Activated B cell treated with CpG ODN at 0.5 μM for 24 hours (primary cell): ENCODE data around the gene CFAP65. TPM values are rescaled to one million over a fixed set of nuclear protein-coding genes. Genes with fewer than 3 reads are reported as not detected.

Experiments
- ATAC-seq: fragments of 200-7000 bp; cut with Tn5 transposase; one replicate; pipeline ENCODE4 v1.10.0; 2021; ENCODE audit warnings: low read depth, mild to moderate bottlenecking, moderate library complexity
- CTCF ChIA-PET: fragments of 350-600 bp; sonication (Branson Sonifier 250); formaldehyde crosslinking; loops from one replicate; lab custom pipeline; 2021; ENCODE audit warnings: antibody characterized with exemption; lab: Charles Lee
- POLR2A ChIA-PET: fragments of 350-600 bp; sonication (Branson Sonifier 250); formaldehyde crosslinking; loops from one replicate; lab custom pipeline; 2021; ENCODE audit warnings: antibody characterized with exemption; lab: Charles Lee
- DNase-seq: peaks from one replicate; pipeline ENCODE4 v3.0.0; 2022
- H3K27ac Mint-ChIP-seq: one replicate; pipeline ENCODE4 v1.8.0; 2020; ENCODE audit warnings: mixed read lengths
- H3K27me3 Mint-ChIP-seq: one replicate; pipeline ENCODE4 v1.8.0; 2021; ENCODE audit warnings: mixed read lengths
- H3K36me3 Mint-ChIP-seq: one replicate; pipeline ENCODE4 v1.8.0; 2021; ENCODE audit warnings: low read depth, mixed read lengths
- H3K4me1 Mint-ChIP-seq: one replicate; pipeline ENCODE4 v1.8.0; 2021; ENCODE audit warnings: mixed read lengths
- H3K4me3 Mint-ChIP-seq: one replicate; pipeline ENCODE4 v1.8.0; 2020; ENCODE audit warnings: mild to moderate bottlenecking, mixed read lengths
- H3K9me3 Mint-ChIP-seq: one replicate; pipeline ENCODE4 v1.8.0; 2020; ENCODE audit warnings: mixed read lengths
- intact Hi-C: fragments of 100-400 bp; cut with micrococcal nuclease; formaldehyde crosslinking; loops from one replicate; pipeline ENCODE4 v1.15.1; 2024
- total RNA-seq: library from RNA; stranded (reverse); gene quantifications from 2 replicates; pipeline ENCODE4 v1.2.3, GENCODE V29; 2022
- TF ChIP-seq, protein P1 (sequence below): fragments of 200-600 bp; IDR thresholded peaks from one replicate; pipeline ENCODE4 v1.8.0; 2022; ENCODE audit warnings: antibody characterized with exemption, mild to moderate bottlenecking

The CFAP65 gene
- total RNA-seq, 1 donor from 2014 or later, result not detected

- Mint-ChIP-seq H3K4me1 (peaks cover 32% of the 10 kb centered on the region), H3K36me3 (no peaks in the 10 kb centered on the region), H3K27ac (no peak within 1 kb of the TSS), H3K4me3 (peak within 1 kb of the TSS; percentile 41), H3K27me3 (peaks cover 52% of the 10 kb centered on the region), H3K9me3 (no peaks in the 10 kb centered on the region)
- DNase-seq (peak; percentile 19), ATAC-seq (no peak)
- intact Hi-C loops, result no loop called here
- TF ChIP-seq, protein P1, sequence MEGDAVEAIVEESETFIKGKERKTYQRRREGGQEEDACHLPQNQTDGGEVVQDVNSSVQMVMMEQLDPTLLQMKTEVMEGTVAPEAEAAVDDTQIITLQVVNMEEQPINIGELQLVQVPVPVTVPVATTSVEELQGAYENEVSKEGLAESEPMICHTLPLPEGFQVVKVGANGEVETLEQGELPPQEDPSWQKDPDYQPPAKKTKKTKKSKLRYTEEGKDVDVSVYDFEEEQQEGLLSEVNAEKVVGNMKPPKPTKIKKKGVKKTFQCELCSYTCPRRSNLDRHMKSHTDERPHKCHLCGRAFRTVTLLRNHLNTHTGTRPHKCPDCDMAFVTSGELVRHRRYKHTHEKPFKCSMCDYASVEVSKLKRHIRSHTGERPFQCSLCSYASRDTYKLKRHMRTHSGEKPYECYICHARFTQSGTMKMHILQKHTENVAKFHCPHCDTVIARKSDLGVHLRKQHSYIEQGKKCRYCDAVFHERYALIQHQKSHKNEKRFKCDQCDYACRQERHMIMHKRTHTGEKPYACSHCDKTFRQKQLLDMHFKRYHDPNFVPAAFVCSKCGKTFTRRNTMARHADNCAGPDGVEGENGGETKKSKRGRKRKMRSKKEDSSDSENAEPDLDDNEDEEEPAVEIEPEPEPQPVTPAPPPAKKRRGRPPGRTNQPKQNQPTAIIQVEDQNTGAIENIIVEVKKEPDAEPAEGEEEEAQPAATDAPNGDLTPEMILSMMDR, result no peak
- ChIA-PET POLR2A (no interaction called here), CTCF (interaction anchor here (6.3 kb wide), 1 partner anchor 95 kb away, joined by 53 read pairs; no protein-coding TSS in a partner anchor)
These were observed 19.8 kb upstream of the CFAP65 start, which contains the start of gene IHH for GRCh38 chr2:219060821-219061791. TSS of gene IHH (minus strand) at chr2:219060921. CDS start at chr2:219060467, 454 bp downstream.

- TF ChIP-seq, protein P1, result no peak
- ATAC-seq (no peak), DNase-seq (peak; percentile 18)
- no peaks in the 10 kb centered on the region for H3K9me3 Mint-ChIP-seq
- no peaks in the 10 kb centered on the region for H3K36me3 Mint-ChIP-seq
- peaks cover 32% of the 10 kb centered on the region for H3K4me1 Mint-ChIP-seq
- ChIA-PET CTCF (interaction anchor here (1.1 to 6.3 kb wide), 4 partner anchors 44 to 184 kb away, joined by 3 to 53 read pairs (median 21); no protein-coding TSS in a partner anchor), POLR2A (interaction anchor here (0.7 kb wide), 1 partner anchor 121 kb away, joined by 3 read pairs; no protein-coding TSS in a partner anchor)
- no peak overlapping the region for H3K27ac Mint-ChIP-seq
- peaks cover 58% of the 10 kb centered on the region for H3K27me3 Mint-ChIP-seq
- intact Hi-C loops, result loop anchor here (2.0 to 5.0 kb wide), 4 partner anchors 63 to 472 kb away; partner anchors contain the start of gene ZFAND2B
- peak overlapping the region; percentile 41 for H3K4me3 Mint-ChIP-seq
These were observed 18.7 kb upstream of the CFAP65 start for GRCh38 chr2:219059725-219060682.

DNA sequence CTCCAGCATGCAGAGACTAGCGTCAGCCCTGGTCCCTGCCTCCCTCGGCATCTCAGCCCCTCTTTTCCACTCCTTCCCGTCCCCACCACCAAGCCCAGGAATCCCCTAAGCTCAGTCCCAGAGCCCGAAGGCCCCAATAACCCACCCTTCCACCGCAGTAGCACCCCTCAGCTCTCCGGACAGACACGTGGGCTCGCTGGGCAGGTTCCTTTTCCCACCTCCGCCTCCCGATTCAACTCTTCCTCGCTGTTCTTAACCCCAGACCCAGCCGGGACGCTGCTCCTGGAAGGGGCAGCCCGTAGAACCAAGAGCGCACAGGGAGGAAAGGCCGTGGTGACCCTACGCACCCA, 18.0 kb upstream of the CFAP65 start:
- H3K36me3 Mint-ChIP-seq, result no peaks in the 10 kb centered on the region
- ATAC-seq, result no peak
- H3K4me3 Mint-ChIP-seq, result no peak overlapping the region
- CTCF ChIA-PET, result interaction anchor here (1.0 to 6.3 kb wide), 5 partner anchors 45 to 183 kb away, joined by 3 to 53 read pairs (median 3); no protein-coding TSS in a partner anchor
- DNase-seq, result no peak
- H3K9me3 Mint-ChIP-seq, result no peaks in the 10 kb centered on the region
- H3K27ac Mint-ChIP-seq, result no peak overlapping the region
- H3K4me1 Mint-ChIP-seq, result peaks cover 32% of the 10 kb centered on the region
- POLR2A ChIA-PET, result interaction anchor here (0.5 to 0.7 kb wide), 2 partner anchors 120 to 328 kb away, joined by 3 to 5 read pairs; partner anchors contain the start of gene DNPEP
- intact Hi-C loops, result loop anchor here (2.0 to 5.0 kb wide), 4 partner anchors 62 to 473 kb away; partner anchors contain the start of gene ZFAND2B
- H3K27me3 Mint-ChIP-seq, result peaks cover 58% of the 10 kb centered on the region
- TF ChIP-seq, protein P1, result no peak

DNA sequence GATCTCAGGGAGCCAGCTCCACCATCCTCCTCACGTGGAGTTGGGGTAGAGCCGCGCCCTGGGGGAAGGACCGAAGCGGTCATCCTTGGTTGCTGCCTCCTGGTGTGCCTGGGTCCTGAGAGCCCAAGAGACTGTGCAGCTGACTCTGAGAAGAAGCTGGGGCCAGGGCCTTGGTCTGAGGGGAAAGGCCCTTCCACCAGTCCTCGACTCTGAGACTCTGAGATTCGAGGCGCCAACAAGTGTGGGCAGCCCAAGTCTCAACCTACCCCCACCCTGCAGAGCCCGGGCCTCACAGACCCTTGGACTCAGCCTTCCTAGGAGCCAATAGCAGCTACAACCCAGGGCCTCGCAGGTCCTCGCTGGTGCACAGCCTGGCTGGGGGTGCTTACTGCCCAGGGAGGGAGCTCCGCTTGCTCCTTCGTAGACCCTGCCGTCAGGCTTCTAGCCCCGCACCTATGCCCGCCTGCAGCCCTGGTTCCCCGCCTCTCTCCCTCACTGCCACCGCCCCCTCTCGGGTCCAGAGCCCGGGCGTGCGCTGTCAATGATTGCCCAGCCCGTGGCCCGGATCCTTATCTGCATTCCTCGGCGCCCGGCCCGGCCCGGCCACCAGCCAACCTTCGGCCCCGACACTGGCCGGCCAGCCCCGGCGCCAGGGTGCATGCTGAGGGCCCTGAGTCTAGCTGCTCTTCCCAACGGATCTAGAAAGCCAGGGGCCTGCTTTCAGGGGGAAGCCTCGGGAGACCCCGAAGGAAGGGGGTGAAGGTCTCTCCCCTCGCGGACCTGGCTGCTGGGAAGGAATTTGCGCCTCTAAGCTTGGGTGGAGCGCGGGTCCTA, 17.4 kb upstream of the CFAP65 start:
- Mint-ChIP-seq H3K27ac (no peak overlapping the region), H3K27me3 (peaks cover 59% of the 10 kb centered on the region), H3K36me3 (no peaks in the 10 kb centered on the region), H3K9me3 (no peaks in the 10 kb centered on the region), H3K4me3 (no peak overlapping the region), H3K4me1 (peaks cover 32% of the 10 kb centered on the region)
- ChIA-PET CTCF (interaction anchor here (1.0 to 6.3 kb wide), 14 partner anchors 13 to 501 kb away, joined by 3 to 53 read pairs (median 4); no protein-coding TSS in a partner anchor), POLR2A (interaction anchor here (0.5 to 0.7 kb wide), 2 partner anchors 96 to 329 kb away, joined by 3 to 5 read pairs; partner anchors contain the start of gene DNPEP)
- TF ChIP-seq, protein P1, result no peak
- intact Hi-C loops, result loop anchor here (1.0 to 5.0 kb wide), 9 partner anchors 61 to 474 kb away; partner anchors contain the start of gene ZFAND2B
- no peak for ATAC-seq
- DNase-seq, result no peak
